Measurements from ENCODE around the gene RUNDC1. TPM values are rescaled to one million over a fixed set of nuclear protein-coding genes. Genes with fewer than 3 reads are reported as not detected.

Gene RUNDC1
- polyA plus RNA-seq, 3 donors, result 16.8 to 18.1 (median 17.1) TPM

GRCh38 chr17:43027091-43028032 is 47.0 kb downstream of the RUNDC1 start:
- no peak for DNase-seq (ENCODE audit: extremely low read depth in 1 of 11, low read depth in 9 of 11, low spot score in 4 of 11)

DNA sequence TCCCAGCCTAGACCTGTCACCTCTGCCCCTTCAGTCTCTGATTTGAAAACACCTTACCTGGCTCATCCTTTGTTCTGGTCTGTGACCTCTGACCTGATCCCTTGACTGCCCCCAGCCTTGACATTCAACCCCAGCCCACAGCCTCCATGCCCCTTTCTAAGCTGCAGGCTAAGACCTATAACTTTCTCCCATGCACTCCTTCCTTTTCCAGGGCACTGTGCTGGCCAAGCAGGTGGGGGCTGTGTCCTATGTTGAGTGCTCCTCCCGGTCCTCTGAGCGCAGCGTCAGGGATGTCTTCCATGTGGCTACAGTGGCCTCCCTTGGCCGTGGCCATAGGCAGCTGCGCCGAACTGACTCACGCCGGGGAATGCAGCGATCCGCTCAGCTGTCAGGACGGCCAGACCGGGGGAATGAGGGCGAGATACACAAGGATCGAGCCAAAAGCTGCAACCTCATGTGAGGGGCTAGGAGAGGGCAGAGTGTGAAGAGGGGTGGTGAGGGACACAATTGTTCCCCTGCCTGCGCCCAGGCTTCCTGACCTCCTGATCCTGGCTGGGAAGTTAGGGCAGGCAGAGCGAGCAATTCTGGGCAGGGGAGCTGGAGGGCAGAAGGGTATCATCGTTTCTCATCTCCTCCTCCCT is 48.0 kb downstream of the RUNDC1 start:
- DNase-seq (ENCODE audit: extremely low read depth in 1 of 11, low read depth in 9 of 11, low spot score in 4 of 11), result no peak

- no peak for DNase-seq (ENCODE audit: extremely low read depth in 1 of 11, low read depth in 9 of 11, low spot score in 4 of 11)
These were observed 49.9 kb downstream of the RUNDC1 start for GRCh38 chr17:43030137-43030767.

- DNase-seq (ENCODE audit: extremely low read depth in 1 of 11, low read depth in 9 of 11, low spot score in 4 of 11), result no peak
These were observed 51.3 kb downstream of the RUNDC1 start for GRCh38 chr17:43031666-43032065.

DNA sequence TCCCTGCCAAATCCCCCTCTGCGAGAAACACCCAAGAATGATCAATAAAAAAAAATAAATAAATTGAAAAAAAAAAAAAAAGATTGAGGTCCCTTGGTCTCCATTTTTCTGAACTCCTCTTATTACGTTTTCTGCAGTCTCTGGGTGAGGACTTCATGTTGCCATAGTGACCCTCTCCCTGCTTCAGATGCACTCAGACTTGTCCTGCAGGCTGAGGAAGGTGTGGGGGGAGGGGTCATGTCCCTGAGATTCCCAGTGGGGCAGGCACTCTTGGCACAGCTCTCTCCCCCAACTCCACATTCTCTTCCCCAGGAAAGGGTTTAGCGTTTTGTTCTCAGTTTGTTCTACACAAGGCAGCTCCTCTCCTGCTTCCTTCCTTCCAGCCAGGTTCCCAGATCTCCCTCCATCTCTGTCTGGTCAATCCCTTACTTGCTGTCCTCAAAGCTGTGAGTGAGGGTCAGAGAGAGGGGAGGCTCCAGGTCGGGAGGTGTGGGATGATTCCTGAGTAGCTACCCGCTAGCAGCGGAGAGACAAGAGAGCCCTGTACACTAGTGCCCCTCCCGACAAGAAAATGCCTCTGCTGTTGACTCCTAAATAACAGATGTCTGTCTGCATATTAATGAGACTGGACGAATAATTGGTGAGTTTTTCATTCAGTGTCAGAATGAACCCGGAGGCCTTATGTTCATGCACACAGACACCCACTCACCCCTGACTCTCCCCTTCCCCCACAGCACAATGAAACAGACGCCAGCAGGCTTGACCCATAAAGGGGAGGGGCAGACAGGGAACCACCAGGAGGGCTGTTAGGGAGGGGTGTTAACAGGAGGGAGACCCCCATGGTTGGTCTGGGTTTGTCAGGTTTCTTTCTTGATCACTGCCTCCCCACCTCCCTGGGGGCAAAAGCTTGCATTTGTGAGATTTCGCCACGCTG is 53.9 kb downstream of the RUNDC1 start:
- DNase-seq (ENCODE audit: extremely low read depth in 1 of 11, low read depth in 9 of 11, low spot score in 4 of 11), result peak in 1 of 11 donors; percentile 26

GRCh38 chr17:43034894-43035293 is 54.5 kb downstream of the RUNDC1 start:
- DNase-seq (ENCODE audit: extremely low read depth in 1 of 11, low read depth in 9 of 11, low spot score in 4 of 11), result no peak

DNA sequence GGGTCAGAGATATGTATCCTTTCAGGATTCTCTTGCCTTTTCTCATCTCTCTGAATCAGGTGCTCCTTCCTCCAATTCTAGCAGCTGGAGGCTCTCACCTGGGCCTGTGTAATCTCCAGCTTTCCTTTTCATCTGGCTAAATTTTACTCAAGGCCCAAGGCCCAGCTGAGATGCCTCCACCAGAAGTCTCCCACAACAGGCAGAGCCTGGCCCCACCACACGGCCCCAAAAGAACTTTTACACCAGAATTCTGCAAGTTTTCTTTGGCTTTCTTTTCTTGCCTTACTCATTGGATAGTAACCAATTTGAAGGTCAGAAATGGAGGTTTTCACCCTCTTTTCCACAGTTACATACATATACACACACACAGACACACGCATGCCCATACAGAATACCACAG is 59.3 kb downstream of the RUNDC1 start:
- no peak for DNase-seq (ENCODE audit: extremely low read depth in 1 of 11, low read depth in 9 of 11, low spot score in 4 of 11)

DNA sequence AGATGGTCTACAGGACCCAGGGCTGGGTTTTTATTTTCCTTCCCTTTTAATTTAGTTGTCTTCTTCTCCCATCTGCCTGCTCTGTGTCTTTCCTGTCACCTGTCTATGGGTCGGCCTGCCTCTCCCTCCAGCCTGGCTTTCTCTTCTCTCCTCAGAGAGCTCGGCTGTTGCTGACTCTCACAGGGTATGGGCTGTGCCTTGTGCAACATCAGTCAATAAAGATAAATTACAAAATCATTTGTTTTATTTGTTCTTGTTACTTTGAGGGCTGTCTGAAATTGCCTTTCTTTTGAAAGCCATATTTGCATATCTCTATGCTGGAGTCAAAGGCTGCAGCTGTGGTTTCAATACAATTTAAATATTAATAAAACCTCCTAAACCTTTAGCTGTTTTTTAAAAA is 60.3 kb downstream of the RUNDC1 start:
- no peak for DNase-seq (ENCODE audit: extremely low read depth in 1 of 11, low read depth in 9 of 11, low spot score in 4 of 11)

- DNase-seq (ENCODE audit: extremely low read depth in 1 of 11, low read depth in 9 of 11, low spot score in 4 of 11), result no peak
These were observed 61.8 kb downstream of the RUNDC1 start for GRCh38 chr17:43042025-43042628.

Other genes with a start within 250 kb of the RUNDC1 start
- gene EZH1, start 235.5 kb upstream of the RUNDC1 start, polyA plus RNA-seq (ENCODE audit: insufficient read length in 3 of 3), result 10 to 100 TPM; 37.9 to 65.1 (median 41.3) TPM
- 100 to 1,000 TPM in 1 of 3 donors, 10 to 100 TPM in 2; 80.9 to 101 (median 84.6) TPM for gene RAMP2, start 219.3 kb upstream of the RUNDC1 start, polyA plus RNA-seq (ENCODE audit: insufficient read length in 3 of 3)
- 10 to 100 TPM; 80.6 to 93.2 (median 86.2) TPM for gene VPS25, start 207.1 kb upstream of the RUNDC1 start, polyA plus RNA-seq (ENCODE audit: insufficient read length in 3 of 3)
- gene WNK4, start 200.0 kb upstream of the RUNDC1 start, polyA plus RNA-seq (ENCODE audit: insufficient read length in 3 of 3), result 10 to 100 TPM in 1 of 3 donors, 1 to 10 TPM in 2; 7.1 to 16.8 (median 7.8) TPM
- 100 to 1,000 TPM; 150 to 167 (median 159) TPM for gene COA3, start 181.9 kb upstream of the RUNDC1 start, polyA plus RNA-seq (ENCODE audit: insufficient read length in 3 of 3)
- 1 to 10 TPM; 1.4 to 3.4 (median 2.2) TPM for gene CNTD1, start 181.7 kb upstream of the RUNDC1 start, polyA plus RNA-seq (ENCODE audit: insufficient read length in 3 of 3)
- gene BECN1, start 156.3 kb upstream of the RUNDC1 start, polyA plus RNA-seq (ENCODE audit: insufficient read length in 3 of 3), result 10 to 100 TPM; 70.2 to 76.5 (median 74.2) TPM
- gene PSME3, start 147.2 kb upstream of the RUNDC1 start, polyA plus RNA-seq (ENCODE audit: insufficient read length in 3 of 3), result 100 to 1,000 TPM in 2 of 3 donors, 10 to 100 TPM in 1; 96.0 to 115 (median 110) TPM
- 1 to 10 TPM in 2 of 3 donors, under 1 TPM in 1; 0.92 to 1.5 (median 1.1) TPM for gene AOC2, start 136.0 kb upstream of the RUNDC1 start, polyA plus RNA-seq (ENCODE audit: insufficient read length in 3 of 3)
- 1 to 10 TPM; 4.8 to 6.3 (median 5.3) TPM for gene AOC3, start 129.4 kb upstream of the RUNDC1 start, polyA plus RNA-seq (ENCODE audit: insufficient read length in 3 of 3)
- gene G6PC1, start 79.8 kb upstream of the RUNDC1 start, polyA plus RNA-seq (ENCODE audit: insufficient read length in 3 of 3), result 1 to 10 TPM; 6.2 to 9.6 (median 9.5) TPM
- 10 to 100 TPM; 57.3 to 76.0 (median 60.5) TPM for gene AARSD1, start 16.1 kb upstream of the RUNDC1 start, polyA plus RNA-seq (ENCODE audit: insufficient read length in 3 of 3)
- 1 to 10 TPM; 1.8 to 3.2 (median 3.2) TPM for gene PTGES3L, start 485 bp upstream of the RUNDC1 start, polyA plus RNA-seq (ENCODE audit: insufficient read length in 3 of 3)
- 1,000 to 10,000 TPM; 1,334 to 1,508 (median 1,422) TPM for gene RPL27, start 17.9 kb downstream of the RUNDC1 start, polyA plus RNA-seq (ENCODE audit: insufficient read length in 3 of 3)
- gene IFI35, start 26.2 kb downstream of the RUNDC1 start, polyA plus RNA-seq (ENCODE audit: insufficient read length in 3 of 3), result 10 to 100 TPM in 2 of 3 donors, 1 to 10 TPM in 1; 9.3 to 12.9 (median 11.0) TPM
- gene VAT1, start 41.8 kb downstream of the RUNDC1 start, polyA plus RNA-seq (ENCODE audit: insufficient read length in 3 of 3), result 100 to 1,000 TPM; 113 to 134 (median 129) TPM
- gene RND2, start 44.7 kb downstream of the RUNDC1 start, polyA plus RNA-seq (ENCODE audit: insufficient read length in 3 of 3), result 1 to 10 TPM; 3.6 to 4.0 (median 3.9) TPM
- 10 to 100 TPM; 15.8 to 17.7 (median 16.5) TPM for gene BRCA1, start 144.8 kb downstream of the RUNDC1 start, polyA plus RNA-seq (ENCODE audit: insufficient read length in 3 of 3)
- 100 to 1,000 TPM; 107 to 122 (median 122) TPM for gene NBR1, start 190.6 kb downstream of the RUNDC1 start, polyA plus RNA-seq (ENCODE audit: insufficient read length in 3 of 3)
- gene TMEM106A, start 231.3 kb downstream of the RUNDC1 start, polyA plus RNA-seq (ENCODE audit: insufficient read length in 3 of 3), result 10 to 100 TPM; 15.2 to 30.7 (median 17.3) TPM
- gene CCDC200, start 248.1 kb downstream of the RUNDC1 start, polyA plus RNA-seq (ENCODE audit: insufficient read length in 3 of 3), result 10 to 100 TPM; 11.3 to 42.6 (median 12.3) TPM

Data from renal cortex interstitium (tissue), 11 donors.